ENCODE data around the gene EPB41L3.

EPB41L3 gene

DNA sequence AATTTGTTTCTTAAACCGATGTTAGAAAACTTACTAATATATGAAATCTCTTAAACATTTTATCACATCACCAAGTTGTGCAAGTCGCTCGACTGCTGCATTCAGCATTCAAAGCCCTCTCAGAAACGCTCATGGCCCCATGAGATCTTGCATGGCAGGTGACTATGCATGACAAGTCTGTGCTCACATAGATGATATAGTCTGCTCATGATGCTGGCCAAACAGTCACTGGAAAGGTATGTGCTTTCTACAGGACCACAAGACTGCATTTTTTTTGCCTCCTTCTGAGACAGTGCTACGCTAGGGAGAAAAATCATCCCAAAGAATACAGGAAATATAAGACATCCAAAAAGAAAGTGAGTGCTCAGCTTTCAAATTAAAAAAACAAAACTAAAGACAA lies 150.0 kb downstream of the EPB41L3 start:
- no peak for ATAC-seq
- TF ChIP-seq TCF4 (CRISPR knock-in tag; IDR thresholded peaks at IDR 0.05; ENCODE audit: borderline replicate concordance) (no peak), TOX (CRISPR knock-in tag; IDR thresholded peaks at IDR 0.05; ENCODE audit: borderline replicate concordance) (no peak), ZNF8 (CRISPR knock-in tag; IDR thresholded peaks at IDR 0.05) (no peak), GLIS3 (CRISPR knock-in tag; IDR thresholded peaks at IDR 0.05) (no peak), ZC3H10 (CRISPR knock-in tag; IDR thresholded peaks at IDR 0.05) (no peak), ZFP30 (CRISPR knock-in tag; IDR thresholded peaks at IDR 0.05) (no peak), SNAI2 (CRISPR knock-in tag; IDR thresholded peaks at IDR 0.05) (no peak), ISL1 (CRISPR knock-in tag; IDR thresholded peaks at IDR 0.05) (no peak)
- TF ChIP-seq, protein P1, sequence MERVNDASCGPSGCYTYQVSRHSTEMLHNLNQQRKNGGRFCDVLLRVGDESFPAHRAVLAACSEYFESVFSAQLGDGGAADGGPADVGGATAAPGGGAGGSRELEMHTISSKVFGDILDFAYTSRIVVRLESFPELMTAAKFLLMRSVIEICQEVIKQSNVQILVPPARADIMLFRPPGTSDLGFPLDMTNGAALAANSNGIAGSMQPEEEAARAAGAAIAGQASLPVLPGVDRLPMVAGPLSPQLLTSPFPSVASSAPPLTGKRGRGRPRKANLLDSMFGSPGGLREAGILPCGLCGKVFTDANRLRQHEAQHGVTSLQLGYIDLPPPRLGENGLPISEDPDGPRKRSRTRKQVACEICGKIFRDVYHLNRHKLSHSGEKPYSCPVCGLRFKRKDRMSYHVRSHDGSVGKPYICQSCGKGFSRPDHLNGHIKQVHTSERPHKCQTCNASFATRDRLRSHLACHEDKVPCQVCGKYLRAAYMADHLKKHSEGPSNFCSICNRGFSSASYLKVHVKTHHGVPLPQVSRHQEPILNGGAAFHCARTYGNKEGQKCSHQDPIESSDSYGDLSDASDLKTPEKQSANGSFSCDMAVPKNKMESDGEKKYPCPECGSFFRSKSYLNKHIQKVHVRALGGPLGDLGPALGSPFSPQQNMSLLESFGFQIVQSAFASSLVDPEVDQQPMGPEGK (CRISPR knock-in tag; IDR thresholded peaks at IDR 0.05; ENCODE audit: borderline replicate concordance) = no peak
- TF ChIP-seq, protein P2, sequence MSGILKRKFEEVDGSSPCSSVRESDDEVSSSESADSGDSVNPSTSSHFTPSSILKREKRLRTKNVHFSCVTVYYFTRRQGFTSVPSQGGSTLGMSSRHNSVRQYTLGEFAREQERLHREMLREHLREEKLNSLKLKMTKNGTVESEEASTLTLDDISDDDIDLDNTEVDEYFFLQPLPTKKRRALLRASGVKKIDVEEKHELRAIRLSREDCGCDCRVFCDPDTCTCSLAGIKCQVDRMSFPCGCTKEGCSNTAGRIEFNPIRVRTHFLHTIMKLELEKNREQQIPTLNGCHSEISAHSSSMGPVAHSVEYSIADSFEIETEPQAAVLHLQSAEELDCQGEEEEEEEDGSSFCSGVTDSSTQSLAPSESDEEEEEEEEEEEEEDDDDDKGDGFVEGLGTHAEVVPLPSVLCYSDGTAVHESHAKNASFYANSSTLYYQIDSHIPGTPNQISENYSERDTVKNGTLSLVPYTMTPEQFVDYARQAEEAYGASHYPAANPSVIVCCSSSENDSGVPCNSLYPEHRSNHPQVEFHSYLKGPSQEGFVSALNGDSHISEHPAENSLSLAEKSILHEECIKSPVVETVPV (CRISPR knock-in tag; IDR thresholded peaks at IDR 0.05) = no peak
- TF ChIP-seq, protein P3, sequence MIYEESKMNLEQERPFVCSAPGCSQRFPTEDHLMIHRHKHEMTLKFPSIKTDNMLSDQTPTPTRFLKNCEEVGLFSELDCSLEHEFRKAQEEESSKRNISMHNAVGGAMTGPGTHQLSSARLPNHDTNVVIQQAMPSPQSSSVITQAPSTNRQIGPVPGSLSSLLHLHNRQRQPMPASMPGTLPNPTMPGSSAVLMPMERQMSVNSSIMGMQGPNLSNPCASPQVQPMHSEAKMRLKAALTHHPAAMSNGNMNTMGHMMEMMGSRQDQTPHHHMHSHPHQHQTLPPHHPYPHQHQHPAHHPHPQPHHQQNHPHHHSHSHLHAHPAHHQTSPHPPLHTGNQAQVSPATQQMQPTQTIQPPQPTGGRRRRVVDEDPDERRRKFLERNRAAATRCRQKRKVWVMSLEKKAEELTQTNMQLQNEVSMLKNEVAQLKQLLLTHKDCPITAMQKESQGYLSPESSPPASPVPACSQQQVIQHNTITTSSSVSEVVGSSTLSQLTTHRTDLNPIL (CRISPR knock-in tag; IDR thresholded peaks at IDR 0.05; ENCODE audit: low read depth) = no peak

DNA sequence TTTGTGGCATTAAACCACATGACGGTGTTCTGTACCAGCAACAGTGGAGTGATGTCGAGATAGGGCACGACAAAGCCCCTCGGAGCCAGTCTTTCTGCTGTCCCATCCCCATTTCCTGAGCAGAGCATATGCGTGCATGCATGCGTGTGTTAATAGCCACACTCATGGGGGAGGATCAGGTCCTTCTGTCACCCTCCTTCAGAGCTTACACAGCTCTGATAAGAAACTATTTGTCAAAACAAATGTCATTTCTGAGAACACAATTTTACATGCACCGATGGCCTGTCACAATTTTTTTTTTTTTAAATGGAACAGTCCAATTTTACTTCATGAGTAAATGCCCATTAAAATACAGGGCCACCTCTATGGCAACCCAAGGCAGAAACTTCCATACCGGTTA lies 152.4 kb downstream of the EPB41L3 start:
- no peak for ATAC-seq
- TF ChIP-seq, protein P4, sequence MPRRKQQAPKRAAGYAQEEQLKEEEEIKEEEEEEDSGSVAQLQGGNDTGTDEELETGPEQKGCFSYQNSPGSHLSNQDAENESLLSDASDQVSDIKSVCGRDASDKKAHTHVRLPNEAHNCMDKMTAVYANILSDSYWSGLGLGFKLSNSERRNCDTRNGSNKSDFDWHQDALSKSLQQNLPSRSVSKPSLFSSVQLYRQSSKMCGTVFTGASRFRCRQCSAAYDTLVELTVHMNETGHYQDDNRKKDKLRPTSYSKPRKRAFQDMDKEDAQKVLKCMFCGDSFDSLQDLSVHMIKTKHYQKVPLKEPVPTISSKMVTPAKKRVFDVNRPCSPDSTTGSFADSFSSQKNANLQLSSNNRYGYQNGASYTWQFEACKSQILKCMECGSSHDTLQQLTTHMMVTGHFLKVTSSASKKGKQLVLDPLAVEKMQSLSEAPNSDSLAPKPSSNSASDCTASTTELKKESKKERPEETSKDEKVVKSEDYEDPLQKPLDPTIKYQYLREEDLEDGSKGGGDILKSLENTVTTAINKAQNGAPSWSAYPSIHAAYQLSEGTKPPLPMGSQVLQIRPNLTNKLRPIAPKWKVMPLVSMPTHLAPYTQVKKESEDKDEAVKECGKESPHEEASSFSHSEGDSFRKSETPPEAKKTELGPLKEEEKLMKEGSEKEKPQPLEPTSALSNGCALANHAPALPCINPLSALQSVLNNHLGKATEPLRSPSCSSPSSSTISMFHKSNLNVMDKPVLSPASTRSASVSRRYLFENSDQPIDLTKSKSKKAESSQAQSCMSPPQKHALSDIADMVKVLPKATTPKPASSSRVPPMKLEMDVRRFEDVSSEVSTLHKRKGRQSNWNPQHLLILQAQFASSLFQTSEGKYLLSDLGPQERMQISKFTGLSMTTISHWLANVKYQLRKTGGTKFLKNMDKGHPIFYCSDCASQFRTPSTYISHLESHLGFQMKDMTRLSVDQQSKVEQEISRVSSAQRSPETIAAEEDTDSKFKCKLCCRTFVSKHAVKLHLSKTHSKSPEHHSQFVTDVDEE (CRISPR knock-in tag; IDR thresholded peaks at IDR 0.05) = no peak
- TF ChIP-seq, protein P3 (CRISPR knock-in tag; IDR thresholded peaks at IDR 0.05; ENCODE audit: low read depth) = no peak
- TF ChIP-seq OSR1 (CRISPR knock-in tag; IDR thresholded peaks at IDR 0.05) (no peak), GLIS3 (CRISPR knock-in tag; IDR thresholded peaks at IDR 0.05) (no peak), TCF4 (CRISPR knock-in tag; IDR thresholded peaks at IDR 0.05; ENCODE audit: borderline replicate concordance) (no peak), ZC3H10 (CRISPR knock-in tag; IDR thresholded peaks at IDR 0.05) (no peak), SNAI2 (CRISPR knock-in tag; IDR thresholded peaks at IDR 0.05) (no peak), ZFP30 (CRISPR knock-in tag; IDR thresholded peaks at IDR 0.05) (no peak), CSDC2 (CRISPR knock-in tag; IDR thresholded peaks at IDR 0.05) (no peak), RARB (CRISPR knock-in tag; IDR thresholded peaks at IDR 0.05) (no peak)
- TF ChIP-seq, protein P5, sequence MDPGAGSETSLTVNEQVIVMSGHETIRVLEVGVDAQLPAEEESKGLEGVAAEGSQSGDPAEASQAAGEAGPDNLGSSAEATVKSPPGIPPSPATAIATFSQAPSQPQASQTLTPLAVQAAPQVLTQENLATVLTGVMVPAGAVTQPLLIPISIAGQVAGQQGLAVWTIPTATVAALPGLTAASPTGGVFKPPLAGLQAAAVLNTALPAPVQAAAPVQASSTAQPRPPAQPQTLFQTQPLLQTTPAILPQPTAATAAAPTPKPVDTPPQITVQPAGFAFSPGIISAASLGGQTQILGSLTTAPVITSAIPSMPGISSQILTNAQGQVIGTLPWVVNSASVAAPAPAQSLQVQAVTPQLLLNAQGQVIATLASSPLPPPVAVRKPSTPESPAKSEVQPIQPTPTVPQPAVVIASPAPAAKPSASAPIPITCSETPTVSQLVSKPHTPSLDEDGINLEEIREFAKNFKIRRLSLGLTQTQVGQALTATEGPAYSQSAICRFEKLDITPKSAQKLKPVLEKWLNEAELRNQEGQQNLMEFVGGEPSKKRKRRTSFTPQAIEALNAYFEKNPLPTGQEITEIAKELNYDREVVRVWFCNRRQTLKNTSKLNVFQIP (CRISPR knock-in tag; IDR thresholded peaks at IDR 0.05; ENCODE audit: borderline replicate concordance, low read depth) = no peak

DNA sequence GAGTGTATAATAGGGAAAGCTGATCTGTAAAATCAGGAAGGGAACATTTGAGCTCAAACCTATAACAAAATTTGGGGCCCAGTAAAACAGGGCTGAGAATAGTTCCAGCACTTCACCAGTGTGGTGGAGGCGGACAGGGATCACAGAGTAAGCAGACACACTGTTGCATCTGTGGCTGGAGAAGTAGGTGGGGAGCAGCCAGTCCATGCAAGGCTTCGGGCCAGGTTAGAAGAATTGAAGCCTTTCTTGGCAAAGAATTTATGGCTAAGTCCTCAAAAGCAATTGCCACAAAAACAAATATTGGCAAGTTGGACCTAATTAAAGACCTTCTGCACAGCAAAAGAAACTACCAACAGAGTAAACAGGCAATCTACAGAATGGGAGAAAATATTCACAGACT lies 154.4 kb downstream of the EPB41L3 start:
- no peak for ATAC-seq
- TF ChIP-seq, protein P2 (CRISPR knock-in tag; IDR thresholded peaks at IDR 0.05) = no peak
- TF ChIP-seq TCF4 (CRISPR knock-in tag; IDR thresholded peaks at IDR 0.05; ENCODE audit: borderline replicate concordance) (no peak), CSDC2 (CRISPR knock-in tag; IDR thresholded peaks at IDR 0.05) (no peak), ARNTL (CRISPR knock-in tag; IDR thresholded peaks at IDR 0.05; ENCODE audit: borderline replicate concordance, low read depth) (no peak), OSR1 (CRISPR knock-in tag; IDR thresholded peaks at IDR 0.05) (no peak), ZFP3 (CRISPR knock-in tag; IDR thresholded peaks at IDR 0.05) (no peak), ZNF70 (CRISPR knock-in tag; IDR thresholded peaks at IDR 0.05) (no peak), RARB (CRISPR knock-in tag; IDR thresholded peaks at IDR 0.05) (no peak), TOX (CRISPR knock-in tag; IDR thresholded peaks at IDR 0.05; ENCODE audit: borderline replicate concordance) (no peak), PPARA (CRISPR knock-in tag; IDR thresholded peaks at IDR 0.05; ENCODE audit: borderline replicate concordance) (no peak), ZNF565 (CRISPR knock-in tag; conservative IDR thresholded peaks at IDR 0.05; ENCODE audit: low read depth) (no peak), ZNF8 (CRISPR knock-in tag; IDR thresholded peaks at IDR 0.05) (no peak), GLIS3 (CRISPR knock-in tag; IDR thresholded peaks at IDR 0.05) (no peak), ISL1 (CRISPR knock-in tag; IDR thresholded peaks at IDR 0.05) (no peak)
- TF ChIP-seq, protein P1 (CRISPR knock-in tag; IDR thresholded peaks at IDR 0.05; ENCODE audit: borderline replicate concordance) = no peak
